HG03565 (cell line): ENCODE results near the gene URB1.

ENCODE experiments used
- ATAC-seq: cut with Tn5 transposase; IDR thresholded peaks from one replicate; pipeline ENCODE4 v1.9.1; 2021; ENCODE audit warnings: mild to moderate bottlenecking, moderate library complexity; ENCODE audit not compliant: unreplicated experiment

URB1 gene

DNA sequence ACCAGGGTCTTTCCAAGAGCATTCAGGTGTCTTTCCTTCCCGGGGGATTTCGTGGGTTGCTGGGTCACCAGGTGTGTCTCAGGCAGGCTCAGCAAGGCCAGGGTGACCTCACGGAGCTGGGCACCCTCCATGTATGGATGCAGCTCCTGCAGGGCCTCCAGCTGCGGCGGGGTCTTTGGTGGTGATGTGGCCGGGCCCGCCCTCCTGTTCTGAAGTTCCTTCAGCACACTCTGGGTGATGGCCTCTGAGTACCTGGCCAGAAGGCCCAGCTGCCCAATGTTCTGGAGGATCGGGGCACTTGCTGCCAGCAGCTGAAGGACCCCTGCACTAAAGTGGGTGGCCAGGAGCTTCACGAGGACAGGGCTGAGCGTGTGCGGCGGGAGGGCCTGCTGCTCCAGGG lies 45.5 kb downstream of the URB1 start:
- no peak for ATAC-seq

DNA sequence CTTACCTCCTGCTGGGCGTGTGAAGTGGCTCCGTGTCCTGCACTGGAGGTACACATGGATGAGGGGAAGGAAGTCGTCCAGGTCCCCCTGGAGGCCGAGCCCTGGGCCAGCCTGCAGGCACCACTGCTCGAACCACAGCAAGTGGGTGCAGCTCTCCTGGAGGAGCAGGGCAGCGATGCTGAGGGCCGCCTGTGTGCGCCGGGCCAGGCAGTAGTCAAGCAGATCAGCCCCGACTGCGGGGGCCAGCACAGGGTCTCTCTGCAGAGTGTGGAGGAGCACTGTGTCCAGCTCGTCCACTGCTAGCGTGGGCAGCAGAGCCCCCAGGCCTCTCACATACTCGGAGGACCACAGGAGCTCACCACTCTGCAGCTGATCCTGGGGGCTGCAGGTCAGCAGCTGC lies 45.9 kb downstream of the URB1 start:
- ATAC-seq, result no peak

DNA sequence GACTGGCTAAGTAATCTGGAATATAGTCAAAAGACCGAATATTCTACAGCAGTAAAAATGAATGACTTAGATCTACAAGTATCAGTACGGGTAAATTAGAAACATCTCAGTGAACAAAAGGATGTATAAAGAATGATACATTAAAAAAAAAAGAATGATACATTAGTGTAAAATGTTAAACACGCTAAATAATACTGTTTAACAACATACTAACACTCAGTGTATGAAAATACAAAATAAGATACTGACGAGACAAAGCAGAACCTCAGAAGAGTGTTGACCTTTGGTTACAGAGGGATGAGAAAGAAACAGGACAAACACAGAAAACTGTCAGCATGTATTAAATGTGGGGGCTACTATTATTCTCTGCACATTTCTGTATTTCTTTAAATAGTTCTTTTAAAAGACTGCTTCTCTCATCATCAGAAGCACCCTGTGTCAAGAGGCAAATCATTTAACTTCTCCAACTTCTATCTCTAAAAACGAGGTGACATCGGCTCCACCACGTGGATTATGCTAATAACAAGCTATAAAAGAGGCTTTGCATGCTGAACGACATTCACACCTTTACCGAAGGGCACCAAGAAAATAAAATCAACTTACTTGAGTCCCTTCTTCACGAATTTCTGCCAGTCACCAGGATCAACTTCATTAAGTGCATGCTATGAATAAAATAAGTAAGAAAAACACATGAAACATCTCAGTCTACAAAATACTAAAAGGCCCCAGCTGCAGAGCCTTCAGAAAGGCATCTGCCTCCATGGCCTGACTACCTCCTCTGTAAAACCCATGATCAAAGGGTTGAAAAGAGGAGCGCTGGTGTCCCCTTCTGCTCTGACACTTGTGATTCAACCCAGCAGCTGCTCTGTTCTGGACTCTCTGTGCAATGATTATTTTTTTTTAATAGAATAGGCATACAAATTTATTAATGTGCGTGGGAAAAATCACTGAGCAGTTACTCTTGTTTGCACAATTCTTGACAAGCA lies 51.7 kb downstream of the URB1 start:
- no peak for ATAC-seq

DNA sequence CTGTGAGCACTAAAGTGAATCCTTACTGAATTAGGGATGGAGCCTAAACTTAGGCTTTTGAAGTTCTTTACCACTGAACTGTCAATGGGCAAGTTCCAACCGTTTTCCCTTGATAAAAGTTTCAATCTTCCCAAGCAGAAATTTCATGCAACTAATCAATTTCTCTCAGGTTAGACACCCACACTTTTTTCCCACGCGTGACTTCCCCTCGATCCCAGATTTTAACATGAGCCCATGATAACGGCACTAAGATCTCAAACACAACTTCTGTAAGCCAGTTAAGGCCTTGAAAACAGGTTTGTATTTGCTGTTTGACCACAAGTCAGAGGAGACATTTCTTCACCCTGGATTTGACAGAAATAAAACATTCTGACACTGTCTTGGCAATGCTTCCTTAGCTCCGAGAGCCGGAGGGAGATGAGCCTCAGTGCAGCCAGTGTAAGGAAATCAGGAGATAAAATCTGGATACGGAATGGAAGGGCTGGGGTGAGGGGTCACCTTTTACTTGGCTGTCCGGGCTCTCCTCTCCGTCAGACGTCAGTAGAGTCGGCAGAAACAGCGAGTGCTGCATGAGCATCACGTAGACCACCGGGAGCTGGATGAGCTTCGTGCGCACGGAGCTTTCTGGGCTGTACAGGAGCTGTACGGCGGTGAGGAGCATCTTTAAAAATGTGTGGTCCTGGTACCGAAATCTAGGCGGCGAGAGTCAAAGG lies 54.4 kb downstream of the URB1 start:
- no peak for ATAC-seq

DNA sequence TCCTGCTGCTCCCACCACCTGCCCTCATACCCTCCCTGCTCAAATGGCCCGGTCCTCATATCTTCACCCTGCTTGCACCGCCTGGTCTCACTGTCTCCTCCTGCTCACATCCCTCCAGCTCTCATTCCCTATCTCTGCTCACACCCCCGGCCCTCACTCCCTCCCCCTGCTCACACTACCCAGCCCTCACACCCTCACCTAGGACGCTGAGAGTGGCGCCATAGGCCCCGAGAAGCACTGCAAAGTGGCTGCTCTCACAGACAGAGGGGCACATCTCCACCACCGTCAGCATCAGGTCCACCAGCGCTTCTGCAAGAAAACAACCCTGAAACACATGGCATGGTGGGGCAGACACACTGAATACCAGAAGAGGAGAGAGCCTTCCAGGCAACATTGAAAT lies 55.6 kb downstream of the URB1 start:
- ATAC-seq, result no peak

DNA sequence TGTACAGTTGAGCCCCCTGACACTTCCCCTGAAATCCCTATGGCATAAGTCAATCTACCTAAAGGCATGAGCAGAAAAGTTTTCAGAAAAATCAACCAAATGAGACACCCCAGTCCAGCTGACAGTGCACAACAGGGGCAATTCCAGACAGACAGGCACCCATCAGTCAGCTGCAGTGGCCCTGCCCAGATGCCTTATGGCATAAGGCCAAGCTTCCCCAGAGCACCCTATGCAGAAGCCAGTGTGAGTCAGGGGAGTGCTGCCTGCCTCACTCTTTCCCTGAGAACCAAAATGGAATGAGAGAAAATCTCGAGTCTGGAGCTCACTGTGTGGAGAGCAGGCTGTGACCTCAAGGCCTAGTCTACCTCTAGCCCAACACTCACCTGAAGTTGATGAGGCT lies 56.1 kb downstream of the URB1 start:
- ATAC-seq, result no peak

DNA sequence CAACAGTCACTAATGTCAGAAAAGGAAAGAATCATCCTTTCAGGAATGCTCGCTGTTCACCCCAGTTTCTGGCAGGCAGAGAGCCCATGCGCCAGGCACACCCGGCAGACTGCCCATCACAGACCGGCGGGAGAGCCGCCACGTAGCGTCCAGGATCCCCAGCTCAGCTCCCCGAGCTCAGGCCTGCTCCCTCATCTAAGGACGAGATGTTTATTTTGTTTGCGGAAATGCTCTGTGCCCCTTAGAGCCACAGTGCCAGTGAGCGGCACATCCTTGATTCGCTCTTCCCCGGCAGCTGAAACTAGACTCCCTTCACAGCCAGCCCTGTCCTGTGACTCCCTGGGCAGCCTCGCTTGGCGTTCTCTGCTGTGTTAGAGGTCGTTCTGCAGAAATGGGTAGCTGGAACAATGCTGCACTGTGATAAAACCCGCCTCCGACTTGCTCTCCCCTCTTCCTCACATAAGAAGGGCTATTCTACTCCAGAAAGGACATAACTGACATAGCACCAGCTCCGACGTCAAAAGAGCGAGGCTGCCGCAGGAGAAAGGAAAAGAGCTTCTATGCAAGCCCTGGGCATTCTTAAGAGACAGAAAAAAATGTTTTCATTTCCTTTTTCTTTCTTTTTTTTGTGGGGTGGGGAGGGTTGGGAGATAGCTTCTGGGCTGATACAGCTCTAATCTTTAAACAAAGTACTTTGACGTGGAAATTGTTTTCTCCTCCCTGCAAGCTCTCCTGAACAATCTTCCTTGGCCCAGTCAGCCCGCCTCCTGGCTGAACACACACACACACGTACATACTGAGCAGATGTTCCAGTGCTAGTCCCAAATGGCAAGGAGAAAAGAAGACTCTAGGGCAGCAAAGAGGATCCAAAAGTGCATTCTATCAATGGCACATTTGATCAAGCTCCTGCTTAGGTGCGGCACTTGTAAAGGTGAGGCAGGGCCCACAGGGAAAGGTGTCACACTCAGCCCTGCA lies 56.9 kb downstream of the URB1 start:
- no peak for ATAC-seq

DNA sequence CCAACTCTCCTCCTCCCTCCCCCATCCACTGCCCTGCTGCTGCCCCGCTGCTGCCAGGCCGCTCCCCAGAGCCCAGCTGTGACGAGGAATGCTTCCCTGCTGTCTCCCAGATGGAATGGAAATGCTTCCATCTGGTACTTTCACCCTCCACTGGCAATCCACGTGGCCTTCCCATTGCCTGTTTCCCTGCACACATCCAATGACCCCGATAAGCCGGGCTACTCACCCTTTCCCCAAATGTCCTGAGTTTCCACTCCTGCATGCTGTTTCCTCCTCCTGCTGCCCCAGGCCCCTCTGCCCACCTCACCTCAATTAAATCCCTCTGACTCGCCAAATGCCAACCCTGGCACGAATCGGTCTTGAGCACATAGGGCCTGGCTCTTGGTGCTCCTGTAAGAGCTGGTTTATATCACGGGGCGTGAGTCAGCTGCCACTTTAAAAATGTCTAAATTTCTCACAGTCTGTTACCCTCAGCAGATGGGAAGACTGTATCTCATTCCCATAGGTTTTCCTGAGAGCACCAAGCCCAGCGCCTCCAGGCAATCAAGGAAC lies 57.8 kb downstream of the URB1 start:
- ATAC-seq, result no peak

DNA sequence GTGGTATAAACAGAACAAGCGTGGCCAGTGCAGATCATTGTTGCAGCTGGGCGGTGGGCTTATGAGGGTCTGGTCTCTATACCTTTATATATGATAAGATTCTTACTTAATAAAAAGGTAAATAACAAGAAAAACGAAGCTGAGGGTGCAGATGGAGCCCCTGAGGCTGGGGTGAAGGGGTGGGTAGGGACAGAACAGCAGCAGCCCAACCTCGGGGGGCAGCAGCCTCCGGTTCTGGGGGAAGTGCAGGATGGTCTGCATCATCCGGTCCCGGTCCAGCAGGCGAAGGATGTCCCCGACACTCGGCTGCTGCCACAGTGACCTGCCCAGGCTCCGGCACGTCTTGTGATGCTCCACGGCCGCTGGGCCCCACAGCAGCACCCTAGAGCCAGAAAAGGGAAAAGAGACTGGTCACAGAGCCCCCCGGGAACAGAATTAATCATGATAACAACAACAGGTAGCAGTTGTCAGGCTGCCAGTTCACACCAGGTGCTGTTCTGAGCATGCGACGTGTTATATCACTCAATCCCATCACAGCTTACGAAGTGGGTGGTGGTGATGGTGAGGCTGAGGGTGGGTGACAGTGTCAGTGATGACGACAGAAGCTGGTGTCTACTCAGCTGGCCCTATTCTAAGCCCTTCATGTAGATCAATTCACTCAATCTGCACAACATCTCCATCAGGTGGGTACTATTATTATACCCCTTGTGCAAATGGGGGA lies 58.7 kb downstream of the URB1 start:
- ATAC-seq, result no peak

DNA sequence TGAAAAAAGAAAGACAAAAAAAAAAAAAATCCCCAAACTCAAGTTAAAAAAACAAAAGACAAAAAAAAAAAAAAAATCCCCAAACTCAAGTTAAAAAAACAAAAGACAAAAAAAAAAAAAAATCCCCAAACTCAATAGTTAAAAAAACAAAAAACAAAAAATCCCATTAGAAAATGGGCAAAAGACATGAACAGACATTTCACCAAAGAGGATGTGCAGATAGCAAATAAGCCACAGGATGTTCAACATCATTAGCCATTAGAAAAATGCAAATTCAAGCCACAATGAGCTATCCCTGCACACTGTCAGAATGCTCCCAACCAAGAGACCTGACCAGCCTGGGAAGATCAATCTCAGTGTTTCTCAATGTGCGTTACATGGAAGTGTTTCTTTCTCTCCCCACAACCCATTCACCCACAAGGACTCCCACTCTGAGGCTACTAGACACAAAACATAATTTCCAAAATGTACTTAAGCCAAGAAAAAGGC lies 60.3 kb downstream of the URB1 start:
- no peak for ATAC-seq

DNA sequence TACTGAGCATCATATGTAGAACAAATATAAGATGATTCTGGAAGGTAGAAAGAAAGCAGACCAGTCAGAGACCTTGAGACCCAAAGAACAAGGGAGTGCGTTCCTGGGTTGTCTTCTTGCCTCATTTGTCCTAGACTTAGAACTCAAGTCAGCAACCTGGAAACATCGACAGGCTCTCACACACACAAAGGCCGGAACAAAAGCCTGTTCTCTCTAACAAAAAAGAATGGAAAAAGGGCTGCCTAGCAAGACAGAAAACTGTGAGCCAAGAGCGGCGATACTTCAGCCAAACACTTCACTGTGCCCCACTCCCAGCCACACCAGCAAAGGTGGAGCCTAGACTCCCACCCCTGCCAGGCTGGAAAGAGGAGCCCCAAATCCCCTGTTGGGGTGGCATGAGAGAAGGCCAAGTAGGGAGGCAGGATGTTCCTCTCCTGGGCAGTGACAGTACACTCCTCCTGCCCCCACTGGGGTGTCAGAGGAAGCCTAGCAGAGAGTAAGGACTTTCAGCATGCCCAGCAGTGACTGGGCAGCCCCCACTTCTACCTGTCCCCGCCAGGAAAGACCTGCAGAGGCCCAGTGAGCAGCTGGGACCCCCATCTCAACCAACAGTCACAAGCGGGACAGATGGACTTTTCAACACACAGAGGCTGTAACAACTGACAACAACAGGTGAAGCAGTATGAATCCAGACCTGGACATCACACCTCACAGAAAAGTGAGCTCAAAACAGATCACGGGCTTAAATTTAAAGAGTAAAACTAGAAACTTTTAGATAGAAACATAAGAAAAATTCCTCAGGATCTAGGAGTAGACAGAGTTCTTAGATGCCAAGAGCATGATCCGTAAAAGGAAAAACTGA lies 61.1 kb downstream of the URB1 start:
- no peak for ATAC-seq

DNA sequence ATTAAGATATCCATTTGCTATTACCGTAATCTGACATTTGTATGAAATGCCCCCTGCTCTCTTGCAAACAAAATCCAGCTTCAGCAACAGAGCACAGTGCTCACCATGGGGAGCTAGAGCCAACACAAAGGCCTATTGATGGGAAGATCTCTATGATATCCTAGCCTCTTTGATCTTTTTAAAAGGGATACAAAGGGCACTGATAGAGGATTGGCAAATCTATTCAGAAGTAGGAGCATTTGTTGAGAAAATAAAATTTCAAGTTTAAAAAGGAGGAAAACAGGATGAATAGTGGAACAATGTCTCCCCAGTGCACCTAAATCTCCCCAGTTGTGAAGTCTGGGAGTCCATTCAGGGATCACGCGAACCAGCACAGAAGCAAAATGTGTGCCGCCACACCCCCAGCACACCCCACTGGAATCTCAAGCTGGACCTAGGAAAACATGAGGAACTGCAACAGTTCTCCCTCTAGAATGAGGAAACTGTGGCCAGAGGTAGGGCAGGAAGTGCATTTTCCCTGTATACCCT lies 62.0 kb downstream of the URB1 start:
- no peak for ATAC-seq

DNA sequence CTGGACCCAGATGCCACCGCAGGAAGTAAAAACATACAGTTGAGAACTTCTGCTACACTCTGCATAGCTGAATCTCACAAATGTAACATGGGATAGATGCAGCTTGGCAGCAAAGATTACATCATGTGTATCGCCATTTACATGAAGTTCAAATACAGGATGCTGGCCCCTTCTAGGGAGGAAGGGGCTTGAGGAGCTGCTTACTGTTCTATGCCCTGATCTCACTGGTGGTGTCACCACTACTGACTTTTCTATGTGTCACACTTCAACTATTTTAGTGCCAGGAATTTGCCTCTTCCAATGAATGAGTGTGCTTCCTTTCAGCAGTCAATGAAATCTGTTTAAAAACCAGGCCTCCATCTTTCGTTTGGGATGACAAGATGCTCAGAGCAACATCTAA lies 63.0 kb downstream of the URB1 start:
- no peak for ATAC-seq

DNA sequence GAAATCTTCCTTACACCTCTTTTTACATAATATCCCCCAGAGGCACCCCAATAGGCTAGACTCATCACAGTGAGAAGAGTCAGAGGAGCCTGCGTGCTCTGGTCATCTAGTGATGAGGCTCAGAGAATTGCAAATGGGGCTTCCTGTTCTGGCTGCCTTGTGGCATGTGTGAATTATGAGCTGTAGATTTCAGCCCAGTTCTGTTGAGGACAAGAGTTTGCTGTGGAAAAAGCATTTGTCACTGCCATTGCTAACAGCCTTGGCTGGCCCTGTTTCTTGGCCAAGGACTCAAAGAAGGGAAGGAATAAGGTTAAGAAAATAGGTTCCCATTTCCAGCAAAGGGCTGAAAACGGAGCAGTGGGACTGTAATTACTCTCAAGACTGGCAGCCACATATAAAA lies 63.5 kb downstream of the URB1 start:
- ATAC-seq, result no peak

DNA sequence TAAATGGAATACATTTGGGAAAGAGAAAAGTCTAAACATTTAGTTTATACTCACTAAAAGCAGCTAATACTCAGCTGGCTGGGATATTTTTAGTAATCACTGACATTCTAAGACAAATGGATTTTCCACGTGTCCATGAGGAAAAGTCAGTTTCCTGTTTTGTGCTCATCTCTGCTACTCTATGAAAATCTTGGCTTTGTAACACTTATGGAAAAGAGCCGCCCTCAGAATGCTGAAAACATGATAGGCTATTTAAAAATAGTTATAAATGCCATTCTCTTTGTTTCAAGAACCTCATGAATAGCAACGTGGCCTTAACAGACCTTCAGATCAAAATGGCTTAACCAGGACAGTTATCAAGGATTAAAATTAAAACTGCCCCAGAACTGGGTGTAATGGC lies 64.2 kb downstream of the URB1 start:
- no peak for ATAC-seq

DNA sequence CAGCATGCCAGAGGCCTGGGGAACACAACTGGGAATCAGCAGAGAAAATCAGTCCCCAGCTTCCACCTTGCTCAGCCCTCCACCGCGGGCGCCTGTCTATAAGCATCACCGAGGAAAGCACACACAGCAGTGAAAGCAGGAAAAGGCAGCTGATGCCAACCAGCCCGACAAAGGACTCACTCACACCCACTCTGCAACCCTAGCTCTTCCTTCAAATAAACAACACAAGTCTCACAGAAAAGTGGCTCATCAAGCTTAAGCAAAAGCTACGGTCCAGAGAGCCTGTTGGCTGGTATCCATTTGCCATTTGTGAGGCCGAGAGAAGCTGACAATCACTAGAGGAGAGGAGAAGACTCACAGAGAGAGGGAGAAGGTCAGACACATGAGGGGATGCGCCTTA lies 67.1 kb downstream of the URB1 start:
- no peak for ATAC-seq

DNA sequence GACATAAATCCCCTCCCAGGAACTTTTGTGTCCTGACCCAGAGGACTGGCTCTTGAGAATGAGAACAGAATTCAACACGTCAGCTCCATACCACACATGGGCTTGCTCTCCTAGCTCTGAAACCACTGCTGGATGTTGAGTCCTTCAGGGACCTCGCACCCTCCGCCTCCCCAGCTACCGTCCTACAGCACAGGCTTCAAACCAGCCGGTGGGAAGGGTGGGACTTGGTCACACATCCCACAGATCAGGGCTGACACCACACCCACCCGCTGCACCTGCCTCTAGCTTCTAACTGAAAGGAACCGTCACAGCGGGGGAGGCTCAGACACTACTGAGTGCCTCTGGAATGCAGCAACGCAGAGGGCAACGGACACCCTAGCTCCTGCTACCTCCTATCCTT lies 70.1 kb downstream of the URB1 start:
- no peak for ATAC-seq

DNA sequence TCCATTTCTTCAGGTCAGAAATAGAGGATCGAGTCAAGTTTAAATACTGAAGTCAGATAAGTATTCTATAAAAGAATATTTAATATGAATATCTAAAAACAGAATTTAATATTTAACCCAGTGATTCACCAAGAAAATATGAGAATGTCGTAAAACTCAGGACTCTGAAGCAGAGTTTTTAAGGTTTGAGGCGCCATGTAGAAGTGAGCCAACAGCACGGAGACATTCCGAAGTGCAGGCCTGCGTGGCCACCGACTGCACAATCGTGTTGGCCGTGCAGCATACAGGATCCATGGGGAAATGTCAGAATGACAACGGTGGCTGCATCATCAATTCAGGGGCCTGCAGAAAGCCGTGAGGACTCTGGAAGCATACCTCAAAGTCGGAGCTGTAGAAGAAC lies 70.7 kb downstream of the URB1 start:
- ATAC-seq, result no peak

DNA sequence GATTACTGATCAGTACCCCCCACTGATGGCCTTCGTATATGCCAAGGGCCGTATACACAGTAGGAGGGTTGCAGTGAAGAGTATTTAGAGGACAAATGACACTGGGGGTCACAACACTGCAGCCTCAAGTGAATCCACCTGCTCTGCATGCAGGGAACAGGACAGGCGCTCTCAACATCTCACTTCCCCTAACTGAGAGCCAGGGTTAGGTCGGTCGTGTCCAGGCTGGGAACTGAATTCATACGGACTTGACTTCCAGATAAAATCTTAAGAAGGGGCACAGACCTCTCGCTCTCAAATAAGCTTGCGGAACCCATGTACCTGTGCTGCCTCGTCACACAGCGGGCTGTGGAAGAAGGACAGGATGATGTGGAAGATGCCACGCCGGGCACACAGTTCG lies 71.3 kb downstream of the URB1 start:
- ATAC-seq, result no peak
